Measurements from ENCODE around the gene GBP1. TPM values are rescaled to one million over a fixed set of nuclear protein-coding genes. Genes with fewer than 3 reads are reported as not detected.
A peak's percentile ranks its signal among the peaks of the same experiment; 100 is the strongest.

GBP1 gene
- total and polyA plus RNA-seq, 10 of the 15 experiments (the other 5 are each of a cell fraction or from before 2014, with no cell fraction given), result 1.5 to 8.7 (median 5.0) TPM

- TF ChIP-seq CBX5 (IDR thresholded peaks at IDR 0.05; ENCODE audit: low read depth) (peak; percentile 97), HCFC1 (IDR thresholded peaks at IDR 0.05; ENCODE audit: low read length) (no peak), USF1 (IDR thresholded peaks at IDR 0.05; ENCODE audit: borderline replicate concordance, extremely low read length, insufficient read depth, low read depth, low read length) (no peak), CBFB (IDR thresholded peaks at IDR 0.05; ENCODE audit: low read depth) (peak; percentile 81; the same call in 1 of the 2 replicates), ATF3 (IDR thresholded peaks at IDR 0.05; ENCODE audit: borderline replicate concordance, extremely low read depth, low read depth, low read length) (no peak), RUNX3 (IDR thresholded peaks at IDR 0.05; ENCODE audit: low read length) (peak; percentile 100), FOXM1 (IDR thresholded peaks at IDR 0.05; ENCODE audit: low read depth, low read length) (peak; percentile 98), MEF2A (IDR thresholded peaks at IDR 0.05; ENCODE audit: insufficient read depth, low read depth, low read length) (peak; percentile 97), BCL11A (IDR thresholded peaks at IDR 0.05; ENCODE audit: low read depth, low read length) (peak; percentile 77; the same call in 1 of the 2 replicates)
These were observed 23.8 kb downstream of the GBP1 start (continued) for GRCh38 chr1:89041119-89041641.

- no peak overlapping the region; the same call in 1 of the 2 replicates for H3K4me2 ChIP-seq (ENCODE audit: control insufficient read depth, insufficient read depth)
- H3K27me3 ChIP-seq (replicated peaks in 1 of 2; ENCODE audit: control insufficient read depth in 2 of 2, insufficient read depth in 2 of 2, low read length in 1 of 2), result no peaks in the 10 kb centered on the region
- peaks cover 14% of the 10 kb centered on the region for H3K4me1 ChIP-seq (ENCODE audit: control insufficient read depth, insufficient read depth, low read length)
- H3K79me2 ChIP-seq (ENCODE audit: control insufficient read depth, insufficient read depth, low read length), result no peaks in the 10 kb centered on the region
- H3K27ac ChIP-seq (ENCODE audit: control insufficient read depth, insufficient read depth), result no peak overlapping the region
- FAIRE-seq, result no peak
- H2AFZ ChIP-seq (ENCODE audit: control insufficient read depth, low read depth, low read length), result no peak overlapping the region
- ChIA-PET POLR2A (no interaction called here), CTCF (interaction anchor here (0.8 to 1.6 kb wide), 2 partner anchors 8 to 18 kb away, joined by 3 to 8 read pairs; partner anchors contain the start of gene GBP3), RAD21 (ENCODE audit: unreplicated experiment) (no interaction called here), SMC1A (ENCODE audit: uncharacterized antibody, unreplicated experiment) (interaction anchor here (1.0 kb wide), 1 partner anchor 16 kb away, joined by 3 read pairs; no protein-coding TSS in a partner anchor)
- DNase-seq (ENCODE audit: low read depth, low spot score), result no peak
- no TSS peak for BruUV-seq (replicated peaks)
- ATAC-seq, result no peak
- H3K9me3 ChIP-seq (replicated peaks; ENCODE audit: control insufficient read depth, insufficient read depth, low read length), result peaks cover 11% of the 10 kb centered on the region
- no peak overlapping the region for H3K4me3 ChIP-seq
- in situ Hi-C loops (cut with MboI) (no loop called here), intact Hi-C loops (cut with micrococcal nuclease; ENCODE audit: unreplicated experiment) (loop anchor here (5.0 kb wide), 1 partner anchor 162 kb away; no protein-coding TSS in a partner anchor)
- H3K36me3 ChIP-seq (ENCODE audit: control insufficient read depth in 2 of 2, insufficient read depth in 2 of 2, low read length in 1 of 2), result no peaks in the 10 kb centered on the region
- 94% methylated on average over 1 of the region's 1 CpG for WGBS (ENCODE audit: insufficient coverage, insufficient replicate concordance, low lambda C conversion rate, missing lambda C conversion rate)
- H4K20me1 ChIP-seq (ENCODE audit: control insufficient read depth, insufficient read depth), result no peaks in the 10 kb centered on the region
- H3K9ac ChIP-seq (ENCODE audit: control insufficient read depth, insufficient read depth, low read length), result no peak overlapping the region
- TF ChIP-seq RELA (IDR thresholded peaks at IDR 0.05; ENCODE audit: borderline replicate concordance, partially characterized antibody) (no peak), STAT1 (conservative IDR thresholded peaks at IDR 0.05) (no peak), MXI1 (IDR thresholded peaks at IDR 0.05; ENCODE audit: low read depth, low read length) (no peak), POLR2AphosphoS2 (IDR thresholded peaks at IDR 0.05; ENCODE audit: low read depth, low read length) (no peak), PML (IDR thresholded peaks at IDR 0.05; ENCODE audit: low read length) (no peak), FOS (IDR thresholded peaks at IDR 0.05; ENCODE audit: borderline replicate concordance, extremely low read depth, insufficient read length) (no peak), MTA3 (IDR thresholded peaks at IDR 0.05; ENCODE audit: borderline replicate concordance, low read length) (no peak), ZNF622 (IDR thresholded peaks at IDR 0.05) (no peak), MLLT1 (IDR thresholded peaks at IDR 0.05) (no peak)
- TF ChIP-seq, protein P1, sequence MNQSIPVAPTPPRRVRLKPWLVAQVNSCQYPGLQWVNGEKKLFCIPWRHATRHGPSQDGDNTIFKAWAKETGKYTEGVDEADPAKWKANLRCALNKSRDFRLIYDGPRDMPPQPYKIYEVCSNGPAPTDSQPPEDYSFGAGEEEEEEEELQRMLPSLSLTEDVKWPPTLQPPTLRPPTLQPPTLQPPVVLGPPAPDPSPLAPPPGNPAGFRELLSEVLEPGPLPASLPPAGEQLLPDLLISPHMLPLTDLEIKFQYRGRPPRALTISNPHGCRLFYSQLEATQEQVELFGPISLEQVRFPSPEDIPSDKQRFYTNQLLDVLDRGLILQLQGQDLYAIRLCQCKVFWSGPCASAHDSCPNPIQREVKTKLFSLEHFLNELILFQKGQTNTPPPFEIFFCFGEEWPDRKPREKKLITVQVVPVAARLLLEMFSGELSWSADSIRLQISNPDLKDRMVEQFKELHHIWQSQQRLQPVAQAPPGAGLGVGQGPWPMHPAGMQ (IDR thresholded peaks at IDR 0.05; ENCODE audit: borderline replicate concordance), result no peak
These were observed 24.7 kb downstream of the GBP1 start for GRCh38 chr1:89040315-89040626.
